Adipose tissue (tissue), 3 donors: Measurements from ENCODE around the gene NSF. TPM values are rescaled to one million over a fixed set of nuclear protein-coding genes. Genes with fewer than 3 reads are reported as not detected.
"Not testable (repeated sequence)": the region's sequence is repeated elsewhere in the genome, so short reads cannot be mapped to it uniquely, and the experiment has no call there.

Experiments used
- H3K27ac ChIP-seq: one replicate; pipeline ENCODE4 v1.5.1; 2013; ENCODE audit warnings: low read depth, low read length
- WGBS, 3 donors: extraction: QIAGEN DNeasy Blood & Tissue Kit; methylation state at CpG; one replicate each; pipeline ENCODE4 v1.1.7; 2013; 5-methylcytosine and 5-hydroxymethylcytosine counted together
- polyA plus RNA-seq, 3 donors: library from polyadenylated mRNA; stranded (reverse); fragments of 200-250 nt; gene quantifications; one replicate each; pipeline ENCODE4 v1.2.3, GENCODE V29; 2013
- donor health status: healthy with polysubstance abuse.
- donor health status: Bipolar disorder and iron deficiency.
- donor health status: healthy.

NSF gene
- 10 to 100 TPM; 13.5 to 14.7 (median 14.5) TPM for polyA plus RNA-seq

- H3K27ac ChIP-seq: not testable (repeated sequence)
- no CpG with 5 or more reads among the region's 95 CpGs for WGBS, 3 donors
These were observed at the start of gene NSF for GRCh38 chr17:46590157-46591146. Gene NSF, plus strand, starts transcription at chr17:46590669. Its CDS starts 107 bp downstream, at chr17:46590776.

GRCh38 chr17:46548607-46549006 is 41.9 kb upstream of the NSF start:
- not testable (repeated sequence) for H3K27ac ChIP-seq
- WGBS, 3 donors: 94 to 97% (median 95%) methylated on average over 8 to 9 of the region's 10 CpGs

GRCh38 chr17:46559155-46559554 is 31.3 kb upstream of the NSF start:
- no CpG with 5 or more reads among the region's 20 CpGs for WGBS, 3 donors
- H3K27ac ChIP-seq: not testable (repeated sequence)

- no CpG with 5 or more reads among the region's 3 CpGs for WGBS, 3 donors
- H3K27ac ChIP-seq: not testable (repeated sequence)
These were observed 30.4 kb upstream of the NSF start for GRCh38 chr17:46560048-46560447.

GRCh38 chr17:46566284-46566683 is 24.2 kb upstream of the NSF start:
- H3K27ac ChIP-seq: not testable (repeated sequence)
- no CpG with 5 or more reads among the region's 2 CpGs for WGBS, 3 donors

GRCh38 chr17:46566980-46567379 is 23.5 kb upstream of the NSF start:
- no CpG with 5 or more reads among the region's 1 CpG for WGBS, 3 donors
- H3K27ac ChIP-seq: not testable (repeated sequence)

GRCh38 chr17:46571796-46572195 is 18.7 kb upstream of the NSF start:
- no CpG with 5 or more reads among the region's 4 CpGs for WGBS, 3 donors
- not testable (repeated sequence) for H3K27ac ChIP-seq

GRCh38 chr17:46579083-46580075 is 11.1 kb upstream of the NSF start, which contains the start of gene ARL17A:
Gene ARL17A, minus strand, starts transcription at chr17:46579691. Its CDS starts 3,369 bp downstream, at chr17:46576322.
- not testable (repeated sequence) for H3K27ac ChIP-seq
- 0% methylated on average over 4 to 11 of the region's 65 CpGs for WGBS, 3 donors

- 4 to 10% (median 8%) methylated on average over 1 to 8 of the region's 18 CpGs for WGBS, 3 donors
- H3K27ac ChIP-seq: not testable (repeated sequence)
These were observed 10.4 kb upstream of the NSF start for GRCh38 chr17:46580082-46580481.

- no CpG with 5 or more reads among the region's 3 CpGs for WGBS, 3 donors
- not testable (repeated sequence) for H3K27ac ChIP-seq
These were observed 5.0 kb upstream of the NSF start for GRCh38 chr17:46585444-46585843.

- not testable (repeated sequence) for H3K27ac ChIP-seq
- WGBS, 3 donors: no CpG with 5 or more reads among the region's 7 CpGs
These were observed 863 bp downstream of the NSF start for GRCh38 chr17:46591332-46591731.

- not testable (repeated sequence) for H3K27ac ChIP-seq
- 36 to 52% (median 45%) methylated on average over 2 of the region's 3 CpGs for WGBS, 3 donors
These were observed 8.0 kb downstream of the NSF start for GRCh38 chr17:46598344-46598931.

GRCh38 chr17:46600767-46601166 is 10.3 kb downstream of the NSF start:
- H3K27ac ChIP-seq: not testable (repeated sequence)
- no CpG with 5 or more reads among the region's 3 CpGs for WGBS, 3 donors

GRCh38 chr17:46603125-46603524 is 12.7 kb downstream of the NSF start:
- H3K27ac ChIP-seq: not testable (repeated sequence)

- WGBS, 3 donors: no CpG with 5 or more reads among the region's 2 CpGs
- H3K27ac ChIP-seq: not testable (repeated sequence)
These were observed 20.8 kb downstream of the NSF start for GRCh38 chr17:46611304-46611703.

- no CpG with 5 or more reads among the region's 1 CpG for WGBS, 3 donors
- H3K27ac ChIP-seq: not testable (repeated sequence)
These were observed 23.4 kb downstream of the NSF start for GRCh38 chr17:46613876-46614275.

GRCh38 chr17:46617121-46617520 is 26.7 kb downstream of the NSF start:
- WGBS, 3 donors: no CpG with 5 or more reads among the region's 3 CpGs
- H3K27ac ChIP-seq: not testable (repeated sequence)

GRCh38 chr17:46618975-46619374 is 28.5 kb downstream of the NSF start:
- H3K27ac ChIP-seq: not testable (repeated sequence)
- WGBS, 3 donors: no CpG with 5 or more reads among the region's 1 CpG

- not testable (repeated sequence) for H3K27ac ChIP-seq
- WGBS, 3 donors: no CpG with 5 or more reads among the region's 2 CpGs
These were observed 33.3 kb downstream of the NSF start for GRCh38 chr17:46623790-46624189.
